H9 (cell line): ENCODE results near the gene ABCC4. TPM values are rescaled to one million over a fixed set of nuclear protein-coding genes. Genes with fewer than 3 reads are reported as not detected.

Experiments used
- DNase-seq: peaks from one replicate; pipeline ENCODE4 v3.0.0-alpha.2; 2017
- H2AFZ ChIP-seq: one replicate; pipeline ENCODE4 v1.6.1; 2013; ENCODE audit warnings: mild to moderate bottlenecking, low read length, control low read depth, moderate library complexity
- H2AK5ac ChIP-seq: 2 replicates; pipeline ENCODE4 v1.6.1; 2013; ENCODE audit warnings: low read length, control low read depth, mixed read lengths; ENCODE audit not compliant: insufficient read length
- H2BK120ac ChIP-seq: one replicate; pipeline ENCODE4 v1.6.1; 2013; ENCODE audit warnings: low read depth, mild to moderate bottlenecking, low read length, control low read depth, inconsistent platforms; ENCODE audit not compliant: poor library complexity, severe bottlenecking
- H2BK12ac ChIP-seq: 2 replicates; pipeline ENCODE4 v1.6.1; 2013; ENCODE audit warnings: low read length, control low read depth, mixed read lengths, low read depth; ENCODE audit not compliant: insufficient read length
- H2BK15ac ChIP-seq: 2 replicates; pipeline ENCODE4 v1.6.1; 2013; ENCODE audit warnings: low read depth, low read length, control low read depth
- H2BK20ac ChIP-seq: one replicate; pipeline ENCODE4 v1.6.1; 2013; ENCODE audit warnings: low read depth, mild to moderate bottlenecking, low read length, control low read depth, inconsistent platforms; ENCODE audit not compliant: poor library complexity, severe bottlenecking
- H2BK5ac ChIP-seq: 2 replicates; pipeline ENCODE4 v1.6.1; 2013; ENCODE audit warnings: low read length, control low read depth, mixed read lengths; ENCODE audit not compliant: insufficient read length
- H3K14ac ChIP-seq: 2 replicates; pipeline ENCODE4 v1.6.1; 2013; ENCODE audit warnings: low read length, control low read depth; ENCODE audit not compliant: insufficient read depth
- H3K18ac ChIP-seq: 2 replicates; pipeline ENCODE4 v1.6.1; 2013; ENCODE audit warnings: low read depth, mild to moderate bottlenecking, mixed read lengths, low read length, control low read depth; ENCODE audit not compliant: insufficient read length
- H3K23ac ChIP-seq: 2 replicates; pipeline ENCODE4 v1.6.1; 2013; ENCODE audit warnings: low read length, control low read depth, mixed read lengths, low read depth; ENCODE audit not compliant: insufficient read length
- H3K23me2 ChIP-seq: 2 replicates; pipeline ENCODE4 v1.6.1; 2013; ENCODE audit warnings: low read depth, mild to moderate bottlenecking, mixed read lengths, low read length, control low read depth; ENCODE audit not compliant: insufficient read length, poor library complexity, severe bottlenecking
- H3K27ac ChIP-seq: 2 replicates; pipeline ENCODE4 v1.5.1; 2013; ENCODE audit warnings: low read length, control low read depth, mixed read lengths, low read depth; ENCODE audit not compliant: insufficient read length
- H3K27me3 ChIP-seq: 2 replicates; pipeline ENCODE4 v1.6.1; 2013; ENCODE audit warnings: low read length, control low read depth, inconsistent platforms; ENCODE audit not compliant: insufficient read depth
- H3K4ac ChIP-seq: 2 replicates; pipeline ENCODE4 v1.6.1; 2013; ENCODE audit warnings: low read depth, mild to moderate bottlenecking, control low read depth, inconsistent platforms, low read length, moderate library complexity
- H3K4me1 ChIP-seq: 2 replicates; pipeline ENCODE4 v1.6.1; 2013; ENCODE audit warnings: low read length, control low read depth, inconsistent platforms; ENCODE audit not compliant: insufficient read depth
- H3K4me2 ChIP-seq: 2 replicates; pipeline ENCODE4 v1.6.1; 2013; ENCODE audit warnings: low read length, control low read depth, mixed read lengths; ENCODE audit not compliant: insufficient read length, insufficient read depth
- H3K56ac ChIP-seq: 2 replicates; pipeline ENCODE4 v1.6.1; 2013; ENCODE audit warnings: low read depth, mild to moderate bottlenecking, mixed read lengths, low read length, control low read depth; ENCODE audit not compliant: insufficient read length
- H3K79me1 ChIP-seq: 2 replicates; pipeline ENCODE4 v1.6.1; 2013; ENCODE audit warnings: low read depth, mild to moderate bottlenecking, moderate library complexity, low read length, control low read depth, inconsistent platforms; ENCODE audit not compliant: insufficient read depth, poor library complexity, severe bottlenecking
- H3K79me2 ChIP-seq: 2 replicates; pipeline ENCODE4 v1.6.1; 2013; ENCODE audit warnings: low read length, control low read depth, inconsistent platforms; ENCODE audit not compliant: insufficient read depth
- H3K9ac ChIP-seq: 2 replicates; pipeline ENCODE4 v1.6.1; 2013; ENCODE audit warnings: low read length, control low read depth, mixed read lengths; ENCODE audit not compliant: insufficient read length; ENCODE audit errors: extremely low read depth
- H3K9me3 ChIP-seq: one replicate; pipeline ENCODE4 v1.6.1; 2013; ENCODE audit warnings: low read depth, low read length, inconsistent platforms; ENCODE audit not compliant: control insufficient read depth
- H3T11ph ChIP-seq: one replicate; pipeline ENCODE4 v1.6.1; 2013; ENCODE audit warnings: mild to moderate bottlenecking, low read length, control low read depth, inconsistent platforms
- H4K20me1 ChIP-seq: one replicate; pipeline ENCODE4 v1.6.1; 2013; ENCODE audit not compliant: control insufficient read depth, insufficient read length, insufficient read depth
- H4K5ac ChIP-seq: 2 replicates; pipeline ENCODE4 v1.6.1; 2013; ENCODE audit warnings: low read depth, mild to moderate bottlenecking, mixed read lengths, low read length, control low read depth; ENCODE audit not compliant: insufficient read length
- H4K8ac ChIP-seq: replicated peaks from 2 replicates; pipeline ENCODE4 v1.6.1; 2013; ENCODE audit warnings: low read length, control low read depth, mixed read lengths, low read depth; ENCODE audit not compliant: insufficient read length
- H4K91ac ChIP-seq: 2 replicates; pipeline ENCODE4 v1.6.1; 2013; ENCODE audit warnings: low read depth, mild to moderate bottlenecking, moderate library complexity, mixed read lengths, low read length, control low read depth; ENCODE audit not compliant: insufficient read length
- H3K27ac Mint-ChIP-seq, 3 experiments: 2 replicates in 2 of 3; 3 replicates in 1 of 3; pipeline ENCODE4 v1.8.0; 2020 to 2021; ENCODE audit warnings: mixed read lengths in 3 of 3, mild to moderate bottlenecking in 1 of 3, moderate library complexity in 1 of 3
- H3K27me3 Mint-ChIP-seq: 2 replicates; pipeline ENCODE4 v1.8.0; 2021; ENCODE audit warnings: low read depth, mild to moderate bottlenecking, moderate library complexity, mixed read lengths
- H3K36me3 Mint-ChIP-seq, 3 experiments: 2 replicates in 2 of 3; 3 replicates in 1 of 3; pipeline ENCODE4 v1.8.0; 2020 to 2021; ENCODE audit warnings: low read depth in 3 of 3, mixed read lengths in 3 of 3; ENCODE audit not compliant: insufficient read depth in 1 of 3
- H3K4me1 Mint-ChIP-seq, 2 experiments: 2 replicates each; pipeline ENCODE4 v1.8.0; 2020; ENCODE audit warnings: mixed read lengths in 2 of 2
- H3K4me3 Mint-ChIP-seq, 2 experiments: 2 replicates in 1 of 2; 3 replicates in 1 of 2; pipeline ENCODE4 v1.8.0; 2020 to 2021; ENCODE audit warnings: mild to moderate bottlenecking in 2 of 2, mixed read lengths in 2 of 2, moderate library complexity in 1 of 2
- H3K9me3 Mint-ChIP-seq, 2 experiments: 2 replicates in 1 of 2; 3 replicates in 1 of 2; pipeline ENCODE4 v1.8.0; 2020; ENCODE audit warnings: mild to moderate bottlenecking in 2 of 2, mixed read lengths in 2 of 2, moderate library complexity in 1 of 2
- WGBS: extraction: QIAGEN DNeasy Blood & Tissue Kit; methylation state at CpG from one replicate; pipeline ENCODE4 v1.1.7; 2013; ENCODE audit warnings: missing lambda C conversion rate, low lambda C conversion rate, mixed read lengths; ENCODE audit not compliant: insufficient read length; ENCODE audit errors: extremely low coverage; 5-methylcytosine and 5-hydroxymethylcytosine counted together
- total RNA-seq: library from RNA; stranded (reverse); gene quantifications from 2 replicates; pipeline ENCODE4 v1.2.1, GENCODE V29; 2021
- TF ChIP-seq, protein P1 (sequence below): fragments of 200-600 bp; sonication (generic); conservative IDR thresholded peaks from 3 replicates; pipeline ENCODE4 v1.8.0; 2021; ENCODE audit warnings: antibody characterized with exemption, mild to moderate bottlenecking

The ABCC4 gene
- total RNA-seq, 1 experiment from 2014 or later, result 5.9 TPM

DNA sequence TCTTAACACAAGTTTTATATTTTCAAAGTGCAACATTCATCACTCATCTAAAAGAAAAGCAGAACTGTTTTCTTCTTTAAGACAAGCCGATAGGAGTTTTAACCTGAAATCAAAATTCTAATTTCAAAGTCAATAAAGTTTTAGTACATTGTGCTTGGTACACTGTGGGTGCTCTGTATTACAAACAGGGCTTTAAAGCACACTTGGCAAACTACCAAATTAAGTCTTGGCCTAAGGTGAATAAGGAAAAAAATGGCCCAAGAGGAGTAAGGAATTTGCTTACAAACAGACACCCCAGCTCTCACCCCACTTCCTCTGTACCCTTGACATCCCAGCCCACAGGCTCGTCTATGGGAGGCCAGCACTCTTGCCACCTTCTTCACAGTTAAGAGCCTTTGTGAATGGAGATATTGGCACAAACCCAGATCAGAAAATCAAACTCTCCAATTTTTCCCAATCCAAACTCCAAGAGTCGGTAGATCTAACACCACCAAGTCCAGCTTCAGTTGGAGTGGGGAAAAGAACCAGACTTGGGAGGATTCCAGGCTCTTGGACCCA, 66.0 kb downstream of the ABCC4 start:
- Histone ChIP-seq H2BK20ac (no peak overlapping the region), H2BK15ac (no peak overlapping the region), H3K4ac (no peak overlapping the region), H2BK120ac (no peak overlapping the region), H4K8ac (no peak overlapping the region), H3K4me1 (no peaks in the 10 kb centered on the region), H3K4me2 (no peak overlapping the region), H2BK12ac (no peak overlapping the region), H3K23ac (no peak overlapping the region), H2BK5ac (no peak overlapping the region), H3K27me3 (no peaks in the 10 kb centered on the region), H3K9me3 (no peaks in the 10 kb centered on the region), H2AFZ (no peak overlapping the region), H3K18ac (no peak overlapping the region), H3K27ac (no peak overlapping the region), H3K9ac (no peak overlapping the region), H4K5ac (no peak overlapping the region), H4K91ac (no peak overlapping the region), H2AK5ac (no peak overlapping the region), H3K79me1 (no peaks in the 10 kb centered on the region), H3K79me2 (no peaks in the 10 kb centered on the region), H3K56ac (no peak overlapping the region), H3K23me2 (no peaks in the 10 kb centered on the region), H3K14ac (no peak overlapping the region), H4K20me1 (no peaks in the 10 kb centered on the region), H3T11ph (no peak overlapping the region)
- no peaks in the 10 kb centered on the region for H3K9me3 Mint-ChIP-seq
- H3K27me3 Mint-ChIP-seq, result no peaks in the 10 kb centered on the region
- DNase-seq, result no peak
- H3K4me1 Mint-ChIP-seq, result peaks cover 9 to 12% of the 10 kb centered on the region in 2 experiments; a peak in 3 of 4 replicates
- WGBS, result no CpG with 5 or more reads among the region's 3 CpGs
- TF ChIP-seq, protein P1, sequence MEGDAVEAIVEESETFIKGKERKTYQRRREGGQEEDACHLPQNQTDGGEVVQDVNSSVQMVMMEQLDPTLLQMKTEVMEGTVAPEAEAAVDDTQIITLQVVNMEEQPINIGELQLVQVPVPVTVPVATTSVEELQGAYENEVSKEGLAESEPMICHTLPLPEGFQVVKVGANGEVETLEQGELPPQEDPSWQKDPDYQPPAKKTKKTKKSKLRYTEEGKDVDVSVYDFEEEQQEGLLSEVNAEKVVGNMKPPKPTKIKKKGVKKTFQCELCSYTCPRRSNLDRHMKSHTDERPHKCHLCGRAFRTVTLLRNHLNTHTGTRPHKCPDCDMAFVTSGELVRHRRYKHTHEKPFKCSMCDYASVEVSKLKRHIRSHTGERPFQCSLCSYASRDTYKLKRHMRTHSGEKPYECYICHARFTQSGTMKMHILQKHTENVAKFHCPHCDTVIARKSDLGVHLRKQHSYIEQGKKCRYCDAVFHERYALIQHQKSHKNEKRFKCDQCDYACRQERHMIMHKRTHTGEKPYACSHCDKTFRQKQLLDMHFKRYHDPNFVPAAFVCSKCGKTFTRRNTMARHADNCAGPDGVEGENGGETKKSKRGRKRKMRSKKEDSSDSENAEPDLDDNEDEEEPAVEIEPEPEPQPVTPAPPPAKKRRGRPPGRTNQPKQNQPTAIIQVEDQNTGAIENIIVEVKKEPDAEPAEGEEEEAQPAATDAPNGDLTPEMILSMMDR, result no peak
- H3K4me3 Mint-ChIP-seq, result no peak overlapping the region
- peak overlapping the region in 2 of 3 experiments; percentile 11 to 21; a peak in 3 of 7 replicates for H3K27ac Mint-ChIP-seq
- peaks cover 0 to 2% (median 0%) of the 10 kb centered on the region in 3 experiments; a peak in 2 of 7 replicates for H3K36me3 Mint-ChIP-seq
